ENCODE measurements around the gene KCNT1.

KCNT1 gene

DNA sequence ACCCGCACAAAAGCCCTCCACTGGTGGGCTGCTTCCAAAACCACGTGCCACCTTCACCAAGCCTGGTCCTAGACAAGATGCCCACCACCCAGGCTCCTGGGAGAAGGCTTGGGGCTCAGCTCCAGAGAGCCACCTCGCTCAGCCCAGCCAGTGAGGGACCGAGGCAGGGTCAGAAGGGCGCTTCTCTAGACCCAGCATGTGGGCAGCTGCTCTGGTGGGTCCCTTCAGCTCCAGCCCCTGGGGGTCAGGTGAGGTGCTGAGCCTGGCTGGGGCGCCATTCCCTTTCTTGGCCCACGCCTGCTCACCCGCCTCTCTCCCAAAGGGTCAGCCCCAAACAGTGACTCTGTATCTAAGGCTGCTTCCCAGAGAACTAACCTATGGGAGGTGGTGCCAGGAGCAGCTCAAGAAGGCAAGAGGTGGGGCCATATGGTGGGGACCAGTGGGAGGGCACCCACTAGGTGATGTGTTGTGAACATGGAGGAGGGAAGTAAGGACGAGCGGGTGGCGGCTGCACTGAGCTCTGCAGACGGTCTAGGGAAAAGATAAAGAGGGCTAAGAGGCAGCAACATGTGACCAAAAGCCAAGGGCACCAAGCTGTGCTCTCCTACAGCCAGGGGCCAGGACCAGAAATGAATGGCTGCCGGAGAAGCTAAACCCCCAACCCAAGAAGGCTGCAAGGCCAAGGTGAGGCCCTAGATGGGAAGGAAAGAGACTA is 126.0 kb downstream of the KCNT1 start:
- TF ChIP-seq CTCF (IDR thresholded peaks at IDR 0.05; ENCODE audit: borderline replicate concordance, control extremely low read depth, extremely low read depth, insufficient read depth, missing control alignments), result no peak

GRCh38 chr9:135828656-135829055 is 126.7 kb downstream of the KCNT1 start:
- in situ Hi-C loops (cut with MboI; ENCODE audit: low sequenced_read_pairs, unreplicated experiment), result no loop called here
- no peak for TF ChIP-seq CTCF (IDR thresholded peaks at IDR 0.05; ENCODE audit: borderline replicate concordance, control extremely low read depth, extremely low read depth, insufficient read depth, missing control alignments)
- DNase-seq (ENCODE audit: low spot score), result no peak

More for the DNA sequence above, 126.0 kb downstream of the KCNT1 start:
- in situ Hi-C loops (cut with MboI; ENCODE audit: low sequenced_read_pairs, unreplicated experiment), result no loop called here
- no peak for DNase-seq (ENCODE audit: low spot score)

- no peak for TF ChIP-seq CTCF (IDR thresholded peaks at IDR 0.05; ENCODE audit: borderline replicate concordance, control extremely low read depth, extremely low read depth, insufficient read depth, missing control alignments)
- DNase-seq (ENCODE audit: low spot score), result no peak
- in situ Hi-C loops (cut with MboI; ENCODE audit: low sequenced_read_pairs, unreplicated experiment), result no loop called here
These were observed 128.5 kb downstream of the KCNT1 start for GRCh38 chr9:135830496-135830895.

DNA sequence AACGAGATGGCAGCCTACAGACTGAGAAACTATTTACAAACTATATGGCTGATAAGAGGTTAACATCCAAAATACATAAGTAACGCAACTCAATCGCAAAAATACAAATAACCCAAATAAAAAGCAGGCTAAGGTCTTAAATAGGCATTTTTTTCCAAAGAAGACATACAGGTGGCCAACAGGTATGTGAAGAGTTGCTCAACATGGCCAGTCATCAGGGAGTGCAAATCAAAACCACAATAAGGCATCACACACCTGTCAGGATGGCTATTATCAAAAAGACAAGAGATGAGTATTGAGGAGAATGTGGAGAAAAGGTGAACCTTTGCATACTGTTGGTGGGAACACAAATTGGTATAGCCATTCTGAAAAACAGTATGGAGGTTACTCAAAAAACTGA is 131.9 kb downstream of the KCNT1 start:
- in situ Hi-C loops (cut with MboI; ENCODE audit: low sequenced_read_pairs, unreplicated experiment), result no loop called here
- no peak for DNase-seq (ENCODE audit: low spot score)
- no peak for TF ChIP-seq CTCF (IDR thresholded peaks at IDR 0.05; ENCODE audit: borderline replicate concordance, control extremely low read depth, extremely low read depth, insufficient read depth, missing control alignments)

GRCh38 chr9:135835131-135835530 is 133.1 kb downstream of the KCNT1 start:
- no peak for TF ChIP-seq CTCF (IDR thresholded peaks at IDR 0.05; ENCODE audit: borderline replicate concordance, control extremely low read depth, extremely low read depth, insufficient read depth, missing control alignments)
- in situ Hi-C loops (cut with MboI; ENCODE audit: low sequenced_read_pairs, unreplicated experiment), result no loop called here
- no peak for DNase-seq (ENCODE audit: low spot score)

DNA sequence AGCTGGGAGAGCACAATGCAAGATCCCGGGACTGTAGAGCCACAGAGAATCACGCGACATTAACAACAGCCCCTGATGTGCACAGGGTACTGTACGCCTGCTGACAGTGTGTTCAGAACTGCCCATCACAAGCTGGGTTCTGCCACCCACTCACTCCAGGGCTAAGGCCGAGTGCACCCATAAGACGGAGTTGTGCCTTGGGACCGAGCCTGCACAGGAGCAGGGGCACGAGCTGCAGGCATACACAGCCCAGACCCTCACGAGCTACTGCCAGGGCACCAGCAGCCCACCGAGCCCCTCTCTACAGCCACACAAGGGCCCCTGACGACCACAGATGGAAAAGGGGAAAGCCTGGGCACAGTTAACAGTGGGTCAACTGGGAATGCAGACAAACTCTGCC is 137.5 kb downstream of the KCNT1 start:
- in situ Hi-C loops (cut with MboI; ENCODE audit: low sequenced_read_pairs, unreplicated experiment), result no loop called here
- no peak for TF ChIP-seq CTCF (IDR thresholded peaks at IDR 0.05; ENCODE audit: borderline replicate concordance, control extremely low read depth, extremely low read depth, insufficient read depth, missing control alignments)
- DNase-seq (ENCODE audit: low spot score), result no peak

Measured in GM13976 (cell line).